Uterus (tissue), 2 donors: ENCODE results near the gene SFMBT2.

Experiments used
- POLR2A ChIP-seq, 2 donors: fragments of 450-650 bp; IDR thresholded peaks; one replicate each; pipeline ENCODE4 v1.6.1; 2016; ENCODE audit warnings: antibody characterized with exemption in 2 of 2, mild to moderate bottlenecking in 1 of 2, moderate library complexity in 1 of 2
- TF ChIP-seq, protein P1 (sequence below), 4 experiments: fragments of 200-600 bp in 2 of 4; fragments of 450-650 bp in 2 of 4; sonication (generic) in 2 of 4; IDR thresholded peaks; one replicate each; pipeline ENCODE4 v1.5.1; 2016 to 2019; ENCODE audit warnings: antibody characterized with exemption in 4 of 4, mild to moderate bottlenecking in 2 of 4, moderate library complexity in 1 of 4

DNA sequence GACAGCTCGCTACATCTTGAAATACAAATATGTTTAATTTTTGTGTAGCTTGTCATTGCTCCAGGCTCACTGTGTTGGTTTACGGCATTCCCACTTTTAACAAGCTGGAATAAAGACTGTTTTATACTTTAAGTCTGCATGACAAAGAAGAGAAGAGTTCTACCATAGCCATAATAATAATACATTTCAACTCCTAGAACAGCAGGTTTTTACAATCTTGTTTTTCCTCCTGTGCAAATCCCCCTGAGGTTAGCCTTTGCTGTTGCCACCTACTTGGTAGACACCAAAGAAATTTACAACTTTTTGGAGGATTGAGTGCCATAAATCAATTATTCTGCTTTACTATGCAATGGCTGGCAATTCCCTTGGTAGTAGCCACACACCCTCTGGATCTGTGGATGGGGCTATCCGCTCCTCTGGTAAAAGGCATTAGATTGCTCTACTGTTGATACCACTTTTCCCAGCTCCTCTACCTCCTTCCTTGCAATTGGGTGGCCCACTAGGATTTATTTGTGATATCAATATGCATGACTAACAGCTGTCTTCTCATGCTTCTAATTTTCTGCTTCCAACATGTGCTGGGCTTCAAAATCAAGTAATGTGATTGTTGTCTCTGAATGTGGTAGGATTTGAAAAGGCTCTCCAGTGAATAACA, 60.2 kb downstream of the SFMBT2 start:
- TF ChIP-seq POLR2A (IDR thresholded peaks at IDR 0.05): no peak
- TF ChIP-seq, protein P1, sequence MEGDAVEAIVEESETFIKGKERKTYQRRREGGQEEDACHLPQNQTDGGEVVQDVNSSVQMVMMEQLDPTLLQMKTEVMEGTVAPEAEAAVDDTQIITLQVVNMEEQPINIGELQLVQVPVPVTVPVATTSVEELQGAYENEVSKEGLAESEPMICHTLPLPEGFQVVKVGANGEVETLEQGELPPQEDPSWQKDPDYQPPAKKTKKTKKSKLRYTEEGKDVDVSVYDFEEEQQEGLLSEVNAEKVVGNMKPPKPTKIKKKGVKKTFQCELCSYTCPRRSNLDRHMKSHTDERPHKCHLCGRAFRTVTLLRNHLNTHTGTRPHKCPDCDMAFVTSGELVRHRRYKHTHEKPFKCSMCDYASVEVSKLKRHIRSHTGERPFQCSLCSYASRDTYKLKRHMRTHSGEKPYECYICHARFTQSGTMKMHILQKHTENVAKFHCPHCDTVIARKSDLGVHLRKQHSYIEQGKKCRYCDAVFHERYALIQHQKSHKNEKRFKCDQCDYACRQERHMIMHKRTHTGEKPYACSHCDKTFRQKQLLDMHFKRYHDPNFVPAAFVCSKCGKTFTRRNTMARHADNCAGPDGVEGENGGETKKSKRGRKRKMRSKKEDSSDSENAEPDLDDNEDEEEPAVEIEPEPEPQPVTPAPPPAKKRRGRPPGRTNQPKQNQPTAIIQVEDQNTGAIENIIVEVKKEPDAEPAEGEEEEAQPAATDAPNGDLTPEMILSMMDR (IDR thresholded peaks at IDR 0.05): no peak
